NCI-H82 treated with DMSO at 0.1 percent for 48 hours (cell line): ENCODE results near the gene USP47.

Source experiments
- DNase-seq: peaks from one replicate; lab custom pipeline; 2025; ENCODE audit not compliant: unreplicated experiment; lab: John Stamatoyannopoulos, UW

USP47 gene

DNA sequence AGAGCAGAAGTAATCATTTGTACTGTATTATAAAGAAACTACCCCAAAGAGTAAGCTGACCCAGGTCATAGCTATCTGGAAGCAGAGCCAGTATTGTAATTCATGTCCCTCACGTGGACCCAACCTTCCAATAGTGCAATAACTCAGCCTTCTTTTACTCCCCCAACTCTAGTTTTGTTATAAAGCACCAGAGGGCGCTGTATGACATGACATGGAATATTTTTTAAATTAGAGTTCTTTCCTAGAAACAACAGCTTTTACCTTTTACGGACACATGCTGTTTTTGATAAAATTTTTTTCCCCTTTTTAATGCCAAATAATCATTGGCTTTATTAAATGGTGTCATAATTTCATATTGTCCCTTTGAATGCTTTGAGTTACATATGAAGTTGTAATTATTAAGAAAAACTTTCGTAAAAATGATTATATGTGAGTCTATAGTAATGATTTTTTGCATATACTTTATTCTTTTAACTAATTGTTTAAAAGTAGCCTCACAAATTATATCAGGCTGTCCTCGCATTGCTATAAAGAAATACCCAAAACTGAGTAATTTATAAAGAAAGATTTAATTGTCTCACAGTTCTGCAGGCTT is 89.8 kb downstream of the USP47 start:
- peak; percentile 0 for DNase-seq

DNA sequence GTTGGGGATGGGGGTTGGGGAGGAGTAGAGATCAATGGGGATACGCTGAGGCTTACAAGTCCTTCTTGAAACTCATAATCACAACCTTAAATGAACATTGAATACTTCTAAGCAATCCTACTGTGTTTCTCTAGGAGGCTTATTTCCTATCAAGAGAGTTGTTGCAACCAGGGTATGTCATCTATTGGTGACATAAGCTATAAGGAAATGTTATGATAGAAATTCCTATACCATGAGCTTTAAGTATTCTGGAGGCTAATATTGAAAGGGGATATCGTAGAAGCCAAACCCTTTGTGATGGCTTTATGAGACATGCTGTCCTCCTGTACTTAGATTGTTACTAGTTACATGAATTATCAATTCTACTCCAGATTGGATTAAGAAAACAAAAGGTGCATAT is 93.8 kb downstream of the USP47 start:
- DNase-seq: no peak

DNA sequence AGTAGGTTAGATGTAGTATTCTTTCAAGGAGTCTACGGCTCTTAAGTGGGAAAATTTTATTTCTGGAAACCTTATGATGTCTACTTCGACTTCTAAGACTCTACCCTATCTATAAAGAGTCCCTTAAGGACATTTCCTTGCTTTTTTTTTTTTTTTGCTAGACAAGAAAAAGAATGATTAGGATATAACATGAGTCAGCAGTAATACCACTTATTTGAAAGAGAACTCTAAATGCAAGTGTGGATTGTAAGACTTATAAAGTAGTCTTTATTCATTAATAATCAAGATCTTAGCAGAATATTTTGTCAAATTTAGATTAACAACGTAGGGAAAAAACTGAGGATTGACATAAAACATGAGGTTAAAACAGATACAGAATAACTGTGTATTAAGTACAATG is 95.7 kb downstream of the USP47 start:
- no peak for DNase-seq

DNA sequence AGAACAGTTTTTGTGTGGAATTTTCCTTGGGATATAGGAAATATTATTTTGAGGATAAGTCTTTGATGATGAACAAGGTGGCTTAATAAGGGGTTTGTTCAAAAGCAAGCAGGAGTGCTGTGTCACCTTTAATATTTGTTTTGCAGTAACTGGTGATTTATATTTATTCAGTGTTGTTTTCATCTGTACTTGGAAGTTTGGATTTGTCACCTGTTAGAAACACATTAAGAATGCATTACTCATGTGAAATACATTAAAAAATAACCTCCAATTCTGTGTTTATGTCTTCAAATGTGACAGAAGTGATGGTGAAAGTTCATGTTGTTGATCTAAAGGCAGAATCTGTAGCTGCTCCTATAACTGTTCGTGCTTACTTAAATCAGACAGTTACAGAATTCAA is 96.2 kb downstream of the USP47 start:
- no peak for DNase-seq

DNA sequence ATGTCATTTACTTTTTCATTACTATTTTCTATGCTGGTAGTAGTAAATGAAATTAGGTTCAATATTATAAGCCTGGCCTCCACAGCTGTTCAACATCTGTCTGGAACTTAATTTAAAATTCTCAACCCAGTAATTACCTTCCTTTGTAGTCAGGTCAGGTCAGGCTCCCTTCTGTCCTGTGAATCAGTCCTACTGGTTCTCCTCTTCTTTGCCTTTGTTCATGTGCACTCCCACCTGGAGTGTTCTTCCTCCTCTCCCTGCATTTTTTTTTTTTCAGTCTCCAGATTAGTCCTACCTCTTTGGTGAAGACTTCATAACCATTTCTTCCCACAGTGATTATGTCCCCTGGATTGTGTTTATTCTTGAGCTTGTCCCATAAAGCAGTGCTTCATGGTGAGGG is 98.8 kb downstream of the USP47 start:
- no peak for DNase-seq

DNA sequence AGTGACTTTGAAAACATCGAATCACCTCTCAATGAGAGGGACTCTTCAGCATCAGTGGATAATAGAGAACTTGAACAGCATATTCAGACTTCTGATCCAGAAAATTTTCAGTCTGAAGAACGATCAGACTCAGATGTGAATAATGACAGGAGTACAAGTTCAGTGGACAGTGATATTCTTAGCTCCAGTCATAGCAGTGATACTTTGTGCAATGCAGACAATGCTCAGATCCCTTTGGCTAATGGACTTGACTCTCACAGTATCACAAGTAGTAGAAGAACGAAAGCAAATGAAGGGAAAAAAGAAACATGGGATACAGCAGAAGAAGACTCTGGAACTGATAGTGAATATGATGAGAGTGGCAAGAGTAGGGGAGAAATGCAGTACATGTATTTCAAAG is 100.9 kb downstream of the USP47 start:
- no peak for DNase-seq

DNA sequence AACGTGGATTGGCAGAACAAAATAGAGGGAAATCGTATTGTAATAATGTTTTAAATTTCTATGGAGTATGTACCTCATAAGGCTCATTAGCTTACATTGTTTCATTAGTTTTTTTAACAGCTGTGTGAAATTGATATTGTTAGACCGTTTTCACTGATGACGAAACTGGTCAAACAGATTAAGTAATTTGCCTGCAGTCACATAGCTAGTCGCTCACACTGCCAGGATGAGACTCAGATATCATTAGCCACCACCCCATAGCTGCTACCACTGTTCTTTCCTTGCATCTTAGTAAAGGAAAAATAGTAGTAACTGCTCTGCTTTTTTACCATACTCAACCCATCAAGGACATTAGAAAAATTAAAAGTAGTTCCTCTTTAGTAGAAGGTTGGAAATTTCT is 102.7 kb downstream of the USP47 start:
- DNase-seq: no peak

DNA sequence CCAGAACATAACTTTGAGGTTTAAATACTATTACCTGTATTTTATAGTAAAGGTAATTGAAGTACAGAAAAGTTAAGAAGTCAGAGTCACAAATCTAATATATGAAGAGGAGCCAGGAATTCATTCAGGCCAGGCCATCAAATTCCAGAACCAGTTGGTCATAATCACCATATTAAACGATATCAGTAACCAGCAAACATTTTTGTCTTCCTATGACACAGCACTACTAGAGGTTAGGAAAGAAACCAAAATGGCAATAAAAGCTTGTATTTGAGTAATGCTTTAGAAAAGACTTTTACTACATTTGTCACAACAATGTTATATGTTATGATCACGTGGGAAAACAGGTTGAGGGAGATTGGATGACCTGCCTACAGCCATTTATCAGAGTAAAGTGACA is 104.4 kb downstream of the USP47 start:
- DNase-seq: no peak

DNA sequence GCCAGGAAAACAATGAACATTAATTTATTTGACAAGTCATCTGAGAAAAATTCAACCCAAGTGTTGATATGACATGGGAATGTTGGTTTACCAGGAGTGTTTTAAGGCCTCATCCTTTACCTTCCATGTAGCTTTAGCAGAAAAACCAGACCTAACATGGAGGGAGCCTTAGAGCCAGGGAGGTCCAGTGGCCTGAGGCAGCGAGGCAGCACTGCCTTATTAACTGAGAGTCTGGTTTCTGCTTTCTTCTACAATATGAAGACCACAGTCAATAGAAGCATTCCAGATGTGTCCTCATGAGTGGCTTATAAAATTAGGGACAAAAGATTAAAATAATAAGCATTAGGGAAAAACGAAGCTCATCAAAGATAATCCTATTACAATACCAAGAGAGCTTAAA is 105.1 kb downstream of the USP47 start:
- DNase-seq: peak; percentile 77

DNA sequence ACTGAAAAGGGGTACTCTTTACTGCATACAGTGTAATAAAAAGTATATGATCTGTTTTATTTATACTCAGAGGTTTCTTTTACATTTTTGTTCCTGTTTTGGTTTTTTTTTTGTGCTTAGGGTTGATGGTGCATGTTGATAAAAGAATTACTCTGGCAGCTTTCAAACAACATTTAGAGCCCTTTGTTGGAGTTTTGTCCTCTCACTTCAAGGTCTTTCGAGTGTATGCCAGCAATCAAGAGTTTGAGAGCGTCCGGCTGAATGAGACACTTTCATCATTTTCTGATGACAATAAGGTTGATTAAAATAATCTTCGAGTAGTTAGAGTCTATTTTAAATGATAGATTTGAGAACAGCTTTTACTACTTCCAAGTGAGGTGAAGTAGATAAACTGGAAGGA is 106.1 kb downstream of the USP47 start:
- no peak for DNase-seq

DNA sequence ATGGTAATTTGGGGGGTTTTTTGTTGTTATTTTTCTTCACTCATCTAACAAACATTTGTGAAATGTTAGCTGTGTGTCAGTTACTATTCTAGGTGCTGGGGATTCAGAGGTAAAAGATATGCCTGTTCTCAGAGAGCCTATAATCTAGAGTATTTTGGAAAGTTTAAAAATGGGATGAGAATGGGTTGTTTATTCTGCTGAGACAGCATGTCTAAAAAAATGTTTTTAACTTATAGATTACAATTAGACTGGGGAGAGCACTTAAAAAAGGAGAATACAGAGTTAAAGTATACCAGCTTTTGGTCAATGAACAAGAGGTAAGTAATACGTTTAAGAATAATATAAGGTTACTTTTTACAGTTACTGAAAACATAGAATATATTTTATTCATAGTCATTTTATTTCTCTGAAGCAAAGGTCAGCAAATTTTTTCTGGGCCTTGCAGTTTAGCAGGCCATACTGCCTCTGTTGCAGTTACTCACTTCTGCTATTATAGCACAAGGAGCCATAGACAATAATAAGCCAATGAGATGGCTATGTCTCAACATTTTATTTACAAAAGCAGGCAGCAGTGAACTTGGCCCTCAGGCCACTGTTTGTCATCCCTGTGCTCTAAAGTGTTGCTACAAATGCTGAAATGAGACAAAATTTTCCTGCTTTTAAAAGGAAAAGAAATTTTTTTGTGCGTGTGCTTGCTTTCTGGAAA is 106.6 kb downstream of the USP47 start:
- DNase-seq: no peak

DNA sequence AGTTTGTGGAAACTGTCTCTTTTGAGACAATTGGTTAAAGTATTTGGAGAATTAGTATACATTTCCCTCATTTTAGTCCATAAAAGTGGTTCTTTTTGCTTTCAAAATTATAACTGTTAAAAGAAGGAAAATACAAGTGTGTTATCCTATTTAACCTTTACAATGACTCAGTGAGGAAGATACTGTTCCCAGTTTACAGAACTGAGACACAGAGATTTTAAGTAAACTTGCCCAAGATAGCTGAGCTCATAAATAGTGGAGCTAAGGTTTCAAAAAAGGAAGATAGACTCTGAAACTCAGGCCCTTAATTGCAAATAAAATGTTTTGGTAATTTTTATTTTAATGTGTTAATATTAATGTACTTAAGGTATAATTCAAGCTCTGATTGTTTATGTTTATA is 107.7 kb downstream of the USP47 start:
- no peak for DNase-seq

DNA sequence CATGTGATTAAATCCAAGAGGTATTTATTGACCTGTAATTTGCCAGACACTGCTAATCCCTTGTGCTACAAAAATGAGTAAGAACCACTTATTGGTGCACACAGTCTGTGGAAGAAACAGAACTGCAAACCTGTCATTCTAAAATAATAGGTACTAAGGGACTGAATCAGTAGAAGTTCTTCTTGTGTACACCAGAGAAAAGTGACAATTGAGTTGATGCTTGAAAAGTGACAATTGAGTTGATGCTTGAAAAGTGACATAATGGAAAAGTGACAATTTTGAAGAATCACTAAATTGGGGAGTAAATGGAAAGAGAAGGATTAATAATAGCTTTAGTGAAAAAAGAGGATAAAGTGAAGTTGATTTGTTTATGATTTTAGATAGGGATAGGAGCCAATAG is 110.3 kb downstream of the USP47 start:
- DNase-seq: no peak

DNA sequence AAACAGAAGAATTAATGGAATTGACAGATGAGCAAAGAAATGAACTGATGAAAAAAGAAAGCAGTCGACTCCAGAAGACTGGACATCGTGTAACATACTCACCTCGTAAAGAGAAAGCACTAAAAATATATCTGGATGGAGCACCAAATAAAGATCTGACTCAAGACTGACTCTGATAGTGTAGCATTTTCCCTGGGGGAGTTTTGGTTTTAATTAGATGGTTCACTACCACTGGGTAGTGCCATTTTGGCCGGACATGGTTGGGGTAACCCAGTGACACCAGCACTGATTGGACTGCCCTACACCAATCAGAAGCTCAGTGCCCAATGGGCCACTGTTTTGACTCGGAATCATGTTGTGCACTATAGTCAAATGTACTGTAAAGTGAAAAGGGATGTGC is 114.2 kb downstream of the USP47 start:
- DNase-seq: no peak

DNA sequence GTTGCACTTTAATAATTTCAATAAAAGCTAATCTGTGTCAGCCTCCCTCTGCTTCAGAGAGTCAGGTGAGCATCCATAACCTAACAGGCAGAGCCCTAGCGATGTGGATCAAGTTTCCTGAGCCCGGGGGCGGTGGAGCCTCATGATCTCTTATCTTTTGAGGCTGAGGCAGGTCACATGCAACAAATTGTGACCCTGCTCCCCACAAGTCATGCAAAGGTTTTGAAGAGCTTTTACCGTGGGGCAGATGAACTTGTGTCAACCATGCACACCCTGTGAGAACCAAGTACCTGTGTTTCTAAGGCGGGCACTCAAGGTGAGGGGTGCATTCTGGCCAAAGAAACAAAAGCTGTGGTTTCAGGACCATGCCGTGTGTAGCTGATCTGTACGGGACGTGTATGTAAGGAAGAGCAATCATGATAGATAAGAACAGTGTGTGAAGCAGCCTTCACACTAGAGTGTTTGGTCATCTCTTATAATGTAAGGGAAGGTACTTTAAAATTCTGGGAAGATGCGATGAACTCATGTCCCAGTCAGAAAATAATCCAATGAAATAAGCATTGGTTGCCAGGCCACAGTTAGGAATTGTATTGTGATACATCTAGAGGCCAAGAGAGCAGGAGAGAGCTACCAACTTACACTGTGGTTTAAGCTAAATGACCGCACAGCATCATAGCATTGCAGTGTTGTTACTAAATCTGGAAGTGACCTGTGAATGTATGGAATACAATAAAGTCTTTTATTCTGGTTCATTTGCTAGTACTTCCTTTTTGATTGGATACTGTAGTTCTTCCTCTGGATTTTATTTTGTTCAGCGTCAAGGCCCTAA is 116.8 kb downstream of the USP47 start:
- no peak for DNase-seq

DNA sequence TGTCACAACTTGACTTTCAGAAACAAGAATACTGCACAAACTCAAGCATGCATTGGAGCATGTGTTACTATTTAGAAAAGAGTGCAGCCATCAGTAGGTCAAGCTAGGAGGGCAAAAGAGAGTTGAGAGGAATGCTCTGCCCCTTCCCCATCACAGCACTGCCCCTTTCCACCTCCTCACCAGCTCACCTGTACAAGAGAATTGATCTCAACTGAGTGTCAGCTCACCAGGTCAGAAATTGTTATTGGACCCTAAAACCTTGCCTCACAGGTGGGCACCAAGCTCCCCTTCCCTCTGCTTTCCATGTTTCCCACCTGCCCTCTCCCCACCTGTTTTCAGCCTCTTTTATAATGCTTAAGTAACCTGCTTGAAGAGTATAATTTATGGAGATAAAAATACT is 117.8 kb downstream of the USP47 start:
- no peak for DNase-seq

DNA sequence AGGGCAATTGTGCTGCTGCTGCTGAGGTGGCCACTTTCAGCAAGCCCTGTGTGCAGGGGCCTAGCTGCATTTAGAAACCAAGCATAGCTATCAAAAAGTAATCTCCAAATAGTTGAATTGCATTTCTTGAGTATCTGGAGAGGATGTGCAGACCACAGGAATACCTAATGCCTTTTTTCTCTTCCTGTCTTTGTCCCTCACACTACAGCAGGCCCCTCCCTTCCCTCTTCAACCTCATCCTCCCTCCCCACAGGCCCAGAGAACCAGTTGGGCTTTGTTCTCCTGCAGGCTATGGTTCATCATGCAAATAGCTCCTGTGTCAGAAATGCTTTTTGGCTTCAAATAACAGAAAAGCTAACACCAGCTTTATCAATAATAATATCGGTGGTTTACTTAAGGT is 118.9 kb downstream of the USP47 start:
- DNase-seq: no peak

DNA sequence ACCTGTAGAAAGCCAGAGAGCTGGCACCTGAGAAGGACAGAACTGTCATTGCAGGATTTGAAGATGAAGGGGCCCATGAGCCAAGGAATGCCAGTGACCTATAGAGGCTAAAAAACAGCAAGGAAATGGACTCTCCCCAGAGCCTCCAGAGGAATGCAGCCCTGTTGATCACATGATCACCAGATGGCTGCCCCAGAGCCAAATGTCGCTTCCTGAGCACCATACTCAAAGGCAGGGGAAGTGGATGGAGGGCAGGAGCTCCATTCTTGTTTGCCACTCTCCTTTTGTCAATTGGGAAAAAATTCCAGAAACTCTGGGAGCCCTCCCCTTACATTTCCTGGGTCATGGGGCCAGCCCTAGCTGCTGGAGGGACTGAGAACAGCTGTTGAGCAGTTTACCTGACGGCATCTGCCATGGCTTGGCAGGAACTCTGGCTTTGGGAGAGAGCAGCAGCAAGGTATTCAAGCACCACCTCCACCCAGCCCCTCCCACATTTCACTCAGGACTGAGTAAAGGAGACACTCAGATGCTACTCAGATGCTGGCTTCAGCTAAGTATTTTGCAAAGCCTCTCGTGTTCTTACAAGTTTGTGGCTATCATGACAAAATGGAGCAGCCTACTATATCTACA is 119.7 kb downstream of the USP47 start:
- no peak for DNase-seq

DNA sequence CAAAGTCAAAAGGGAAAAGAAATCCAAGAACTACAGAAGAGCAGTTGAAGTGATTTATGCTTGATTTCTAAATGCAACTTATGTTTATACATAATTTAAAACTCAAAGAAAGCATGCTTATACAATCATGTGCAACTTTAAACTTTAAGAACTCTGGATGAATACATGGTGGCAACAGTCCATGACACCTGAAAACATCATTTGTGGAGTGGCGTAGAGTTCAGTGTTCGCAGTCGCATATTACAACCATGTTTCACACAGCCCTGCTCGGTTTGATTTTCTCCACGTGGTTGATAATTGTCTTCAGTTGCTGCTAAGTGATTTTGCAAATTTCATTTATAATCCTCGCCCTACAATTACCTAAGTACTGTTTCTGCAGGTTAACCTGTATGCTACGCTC is 121.3 kb downstream of the USP47 start:
- DNase-seq: no peak

DNA sequence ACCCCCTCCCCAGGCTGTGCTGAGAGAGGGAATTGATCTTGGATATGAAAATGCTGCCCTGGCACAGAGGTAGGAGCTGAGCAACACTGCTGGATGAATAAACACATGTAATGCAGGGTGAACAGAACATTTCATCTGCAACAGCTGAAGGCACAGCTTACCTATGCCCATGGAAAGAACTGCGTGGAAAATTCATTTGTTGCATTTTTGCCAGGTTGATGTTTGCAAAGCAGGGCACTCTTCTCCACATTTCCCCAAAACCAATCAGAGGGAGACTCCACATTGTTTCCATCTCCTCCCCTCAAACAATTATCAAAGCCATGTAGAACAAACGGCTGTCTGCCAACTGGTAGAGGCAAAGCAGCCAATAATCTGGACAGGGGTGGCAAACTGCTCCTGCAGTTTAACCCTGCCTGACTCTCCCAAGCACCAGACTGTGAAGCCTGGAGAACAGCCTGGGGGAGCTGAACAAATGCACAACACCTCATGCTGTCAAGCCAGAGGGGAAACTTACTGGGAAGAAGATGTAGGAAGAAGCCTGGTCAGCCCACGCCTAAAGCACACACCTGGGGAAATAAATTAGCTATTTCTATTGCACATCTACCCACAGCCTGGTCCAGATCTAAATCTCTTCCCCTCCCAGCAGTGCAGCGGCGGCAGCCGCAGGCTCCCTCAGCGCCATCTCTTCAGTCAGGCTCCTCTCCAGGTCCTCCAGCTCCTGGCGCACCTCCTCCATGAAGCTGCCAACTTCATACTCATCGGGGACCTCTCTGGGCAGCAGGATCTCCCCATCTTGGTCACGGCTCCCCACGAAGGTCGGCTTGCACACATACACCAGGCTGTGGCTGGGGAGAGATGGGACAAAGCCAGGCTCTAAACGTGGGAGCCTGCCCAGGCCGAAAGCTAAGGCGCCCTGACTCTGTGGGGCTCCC is 122.3 kb downstream of the USP47 start:
- no peak for DNase-seq

DNA sequence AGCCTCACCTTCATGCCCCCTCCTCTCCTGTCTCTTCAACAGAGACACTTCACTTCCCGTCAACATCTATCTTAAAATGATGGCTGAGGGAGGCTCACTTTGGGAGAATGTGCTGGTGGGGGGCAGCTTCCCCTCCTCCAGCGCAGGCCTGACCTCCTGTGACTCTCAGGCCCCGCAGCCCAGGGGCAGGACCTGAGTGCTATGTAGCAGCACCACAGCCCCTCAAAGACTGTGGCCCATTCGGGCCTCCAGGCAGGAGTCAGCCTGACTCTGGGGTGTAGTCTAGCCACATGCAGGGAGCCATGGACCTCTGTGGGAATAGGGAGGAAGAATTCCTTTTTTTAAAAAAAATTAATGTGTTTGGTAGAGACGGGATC is 123.0 kb downstream of the USP47 start:
- no peak for DNase-seq
